Astrocyte of the spinal cord (primary cell): ENCODE results near the gene DHRS7C.
"Not testable (repeated sequence)": the region's sequence is repeated elsewhere in the genome, so short reads cannot be mapped to it uniquely, and the experiment has no call there.

Experiments
- DNase-seq: peaks from one replicate; pipeline ENCODE4 v3.0.0; 2011; ENCODE audit warnings: low read depth, low spot score
- H3K4me3 ChIP-seq: 2 replicates; pipeline ENCODE4 v1.5.1; 2011; ENCODE audit warnings: low read depth, mild to moderate bottlenecking, low read length, moderate library complexity
- CTCF ChIP-seq: IDR thresholded peaks from 2 replicates; pipeline ENCODE4 v1.5.1; 2012; ENCODE audit warnings: low read depth, mild to moderate bottlenecking, low read length, inconsistent platforms
- in situ Hi-C: cut with HindIII; loops from 2 replicates; pipeline ENCODE4 v1.10.0; 2017; ENCODE audit warnings: low sequenced_read_pairs

The DHRS7C gene

GRCh38 chr17:9788601-9789000 lies 2.8 kb downstream of the DHRS7C start:
- in situ Hi-C loops: no loop called here
- no peak overlapping the region for H3K4me3 ChIP-seq
- DNase-seq: no peak
- TF ChIP-seq CTCF: no peak

DNA sequence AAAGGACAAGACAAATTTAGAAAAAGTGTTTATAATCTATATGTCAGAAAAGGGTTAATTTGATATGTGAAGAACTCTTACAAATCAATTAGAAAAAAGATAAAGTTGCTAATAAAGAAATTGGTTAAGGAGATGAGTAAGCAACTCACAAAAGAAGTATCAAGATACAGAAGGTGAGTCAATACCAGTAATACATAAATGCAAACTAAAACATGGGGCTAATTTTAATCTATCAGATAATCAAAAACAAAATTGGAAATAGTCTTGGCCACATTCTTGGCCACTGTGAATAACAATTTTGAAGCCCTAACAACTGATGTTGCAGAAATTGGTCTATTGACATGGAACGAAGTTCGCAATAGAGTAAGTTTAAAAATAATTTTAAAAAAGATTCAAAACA lies 6.8 kb downstream of the DHRS7C start:
- in situ Hi-C loops: no loop called here
- no peak for DNase-seq
- TF ChIP-seq CTCF: no peak

DNA sequence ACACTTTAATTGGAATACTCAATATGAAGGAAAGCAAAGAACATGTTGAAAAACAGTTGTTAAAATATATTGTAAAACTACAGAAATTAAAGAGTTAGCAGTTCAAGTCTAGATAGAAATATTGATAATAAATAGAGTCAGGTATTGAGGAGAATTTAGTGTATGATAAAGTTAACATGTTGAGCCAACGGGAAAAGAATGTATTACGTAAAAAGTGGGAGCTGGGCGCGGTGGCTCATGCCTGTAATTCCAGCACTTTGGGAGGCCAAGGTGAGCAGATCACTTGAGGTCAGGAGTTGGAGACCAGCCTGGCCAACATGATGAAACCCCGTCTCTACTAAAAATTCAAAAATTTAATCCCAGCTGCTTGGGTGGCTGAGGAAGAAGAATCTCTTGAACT lies 7.9 kb downstream of the DHRS7C start:
- H3K4me3 ChIP-seq, in situ Hi-C loops, DNase-seq: not testable (repeated sequence)

More for the DNA sequence above, 6.8 kb downstream of the DHRS7C start:
- no peak overlapping the region for H3K4me3 ChIP-seq

- in situ Hi-C loops: no loop called here
- no peak overlapping the region for H3K4me3 ChIP-seq
- TF ChIP-seq CTCF: no peak
- no peak for DNase-seq
Observed at GRCh38 chr17:9783050-9783449, 8.3 kb downstream of the DHRS7C start.

- in situ Hi-C loops: no loop called here
- TF ChIP-seq CTCF: no peak
- no peak overlapping the region for H3K4me3 ChIP-seq
- no peak for DNase-seq
Observed at GRCh38 chr17:9780552-9780951, 10.8 kb downstream of the DHRS7C start.

GRCh38 chr17:9776911-9777310 lies 14.5 kb downstream of the DHRS7C start:
- in situ Hi-C loops: no loop called here

GRCh38 chr17:9772658-9773057 lies 18.7 kb downstream of the DHRS7C start:
- TF ChIP-seq CTCF: no peak
- H3K4me3 ChIP-seq: no peak overlapping the region
- in situ Hi-C loops: no loop called here
- no peak for DNase-seq

More at GRCh38 chr17:9776911-9777310, 14.5 kb downstream of the DHRS7C start:
- no peak for DNase-seq
- no peak for TF ChIP-seq CTCF
- H3K4me3 ChIP-seq: no peak overlapping the region
